Stimulated activated CD4-positive, alpha-beta T cell treated with anti-CD3 and anti-CD28 coated beads, Interleukin-15, amount 100 ng/mL, for 48 hours (primary cell): ENCODE data around the gene TGM2.
"Not testable (repeated sequence)": the region's sequence is repeated elsewhere in the genome, so short reads cannot be mapped to it uniquely, and the experiment has no call there.

ENCODE experiments used
- DNase-seq, 2 donors: peaks; one replicate each; pipeline ENCODE4 v3.0.0-alpha.2; 2020; ENCODE audit warnings: low read depth in 2 of 2

The TGM2 gene

GRCh38 chr20:38115205-38115604 is 49.9 kb downstream of the TGM2 start:
- DNase-seq, result no peak

- no peak for DNase-seq
Measured at GRCh38 chr20:38114353-38114791, 50.7 kb downstream of the TGM2 start.

GRCh38 chr20:38113401-38114325 is 51.4 kb downstream of the TGM2 start:
- DNase-seq, result peak in 1 of 2 donors; percentile 6

- no peak for DNase-seq
Measured at GRCh38 chr20:38112930-38113294, 52.2 kb downstream of the TGM2 start.

- DNase-seq, result no peak
Measured at GRCh38 chr20:38112261-38112929, 52.7 kb downstream of the TGM2 start.

GRCh38 chr20:38111366-38112232 is 53.5 kb downstream of the TGM2 start:
- no peak for DNase-seq

- no peak for DNase-seq
Measured at GRCh38 chr20:38110525-38111178, 54.4 kb downstream of the TGM2 start.

- no peak for DNase-seq
Measured at GRCh38 chr20:38109591-38110524, 55.2 kb downstream of the TGM2 start.

GRCh38 chr20:38108986-38109541 is 56.0 kb downstream of the TGM2 start:
- no peak for DNase-seq

GRCh38 chr20:38108438-38108985 is 56.6 kb downstream of the TGM2 start:
- no peak for DNase-seq

GRCh38 chr20:38107916-38108315 is 57.2 kb downstream of the TGM2 start:
- not testable (repeated sequence) for DNase-seq

- not testable (repeated sequence) for DNase-seq
Measured at GRCh38 chr20:38107386-38107785, 57.7 kb downstream of the TGM2 start.

- DNase-seq, result no peak
Measured at GRCh38 chr20:38106461-38106860, 58.6 kb downstream of the TGM2 start.

- DNase-seq, result no peak
Measured at GRCh38 chr20:38104285-38104684, 60.8 kb downstream of the TGM2 start.

GRCh38 chr20:38102206-38102605 is 62.9 kb downstream of the TGM2 start:
- DNase-seq, result not testable (repeated sequence)

- no peak for DNase-seq
Measured at GRCh38 chr20:38098952-38099351, 66.1 kb downstream of the TGM2 start.

- DNase-seq, result no peak
Measured at GRCh38 chr20:38095017-38095686, 69.9 kb downstream of the TGM2 start.

- peak; percentile 10 to 22 for DNase-seq
Measured at GRCh38 chr20:38094373-38094891, 70.6 kb downstream of the TGM2 start.

GRCh38 chr20:38093641-38094077 is 71.4 kb downstream of the TGM2 start:
- no peak for DNase-seq
